Measurements from ENCODE around the gene CLN3.
"Not testable (repeated sequence)": the region's sequence is repeated elsewhere in the genome, so short reads cannot be mapped to it uniquely, and the experiment has no call there.

CLN3 gene

GRCh38 chr16:28491230-28491969 lies 474 bp downstream of the CLN3 start:
- Histone ChIP-seq H3K9me3 (ENCODE audit: control insufficient read depth, insufficient read depth, low read length) (no peaks in the 10 kb centered on the region), H3K4me1 (ENCODE audit: insufficient read depth, low read length) (no peaks in the 10 kb centered on the region), H3K36me3 (ENCODE audit: insufficient read depth, low read length) (no peaks in the 10 kb centered on the region), H3K9ac (ENCODE audit: low read depth, low read length) (peak overlapping the region; percentile 99)

- no peak overlapping the region for H3K9ac ChIP-seq (ENCODE audit: low read depth, low read length)
- H3K9me3 ChIP-seq (ENCODE audit: control insufficient read depth, insufficient read depth, low read length), result no peaks in the 10 kb centered on the region
- no peaks in the 10 kb centered on the region for H3K36me3 ChIP-seq (ENCODE audit: insufficient read depth, low read length)
- no peaks in the 10 kb centered on the region for H3K4me1 ChIP-seq (ENCODE audit: insufficient read depth, low read length)
Measured at GRCh38 chr16:28486266-28486665, 5.6 kb downstream of the CLN3 start.

DNA sequence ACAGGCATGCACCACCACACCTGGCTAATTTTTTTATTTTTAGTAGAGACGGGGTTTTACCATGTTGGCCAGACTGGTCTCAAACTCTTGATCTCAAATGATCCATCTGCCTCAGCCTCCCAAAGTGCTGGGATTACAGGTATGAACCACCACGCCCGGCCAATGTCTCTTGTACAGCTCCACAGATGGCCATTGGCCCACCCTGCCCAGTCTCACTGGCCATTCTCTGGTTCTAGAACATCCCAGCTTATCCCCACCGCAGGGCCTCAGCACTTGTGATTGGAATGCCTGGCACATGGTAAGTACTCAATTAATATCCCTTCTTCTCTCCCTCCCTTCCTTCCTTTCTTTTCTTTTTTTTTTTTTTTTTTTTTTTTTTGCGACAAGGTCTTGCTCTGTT lies 8.5 kb downstream of the CLN3 start:
- not testable (repeated sequence) for H3K36me3 ChIP-seq (ENCODE audit: insufficient read depth, low read length)

GRCh38 chr16:28482026-28482425 lies 9.8 kb downstream of the CLN3 start:
- H3K36me3 ChIP-seq (ENCODE audit: insufficient read depth, low read length), result no peaks in the 10 kb centered on the region; the same call in 1 of the 2 replicates
- H3K9me3 ChIP-seq (ENCODE audit: control insufficient read depth, insufficient read depth, low read length), result no peaks in the 10 kb centered on the region
- H3K9ac ChIP-seq (ENCODE audit: low read depth, low read length), result no peak overlapping the region
- no peaks in the 10 kb centered on the region for H3K4me1 ChIP-seq (ENCODE audit: insufficient read depth, low read length)

More for the DNA sequence above, 8.5 kb downstream of the CLN3 start:
- not testable (repeated sequence) for H3K4me1 ChIP-seq (ENCODE audit: insufficient read depth, low read length); H3K9ac ChIP-seq (ENCODE audit: low read depth, low read length); H3K9me3 ChIP-seq (ENCODE audit: control insufficient read depth, insufficient read depth, low read length)

GRCh38 chr16:28478506-28479180 lies 13.2 kb downstream of the CLN3 start:
- no peaks in the 10 kb centered on the region for H3K9me3 ChIP-seq (ENCODE audit: control insufficient read depth, insufficient read depth, low read length)
- H3K4me1 ChIP-seq (ENCODE audit: insufficient read depth, low read length), result no peaks in the 10 kb centered on the region
- H3K9ac ChIP-seq (ENCODE audit: low read depth, low read length), result no peak overlapping the region
- no peaks in the 10 kb centered on the region; the same call in 1 of the 2 replicates for H3K36me3 ChIP-seq (ENCODE audit: insufficient read depth, low read length)

DNA sequence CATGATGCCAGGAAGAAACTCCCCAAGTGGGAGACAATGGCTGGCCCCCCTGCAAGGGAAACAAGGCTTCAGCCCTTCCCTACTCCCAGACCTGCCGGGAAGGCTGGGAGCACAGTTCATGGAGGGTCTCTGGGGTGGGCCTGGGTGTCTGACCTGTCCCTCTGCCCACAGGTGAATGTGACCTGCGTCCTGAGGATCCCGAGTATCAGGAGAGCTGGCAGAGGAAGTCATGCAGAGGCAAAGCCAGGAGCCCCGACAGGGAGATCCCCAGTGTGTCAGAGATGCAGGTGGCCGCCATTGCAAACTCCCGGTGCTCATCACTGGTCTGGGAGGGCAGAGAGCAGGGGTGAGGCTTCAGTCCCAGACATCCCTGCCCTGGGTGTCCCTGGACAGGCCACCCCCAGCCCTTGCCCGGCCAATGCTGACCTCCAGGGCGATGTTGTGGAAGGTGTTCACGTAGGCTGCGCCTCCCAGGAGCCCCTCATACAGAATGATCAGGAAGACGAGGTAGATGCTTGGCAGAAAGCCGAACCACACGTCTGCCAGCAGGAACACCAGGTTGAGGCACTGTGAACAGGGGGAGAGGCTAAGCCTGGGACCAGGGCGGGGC lies 14.5 kb downstream of the CLN3 start:
- H3K4me1 ChIP-seq (ENCODE audit: insufficient read depth, low read length), result no peaks in the 10 kb centered on the region
- no peaks in the 10 kb centered on the region; the same call in 1 of the 2 replicates for H3K36me3 ChIP-seq (ENCODE audit: insufficient read depth, low read length)
- no peak overlapping the region for H3K9ac ChIP-seq (ENCODE audit: low read depth, low read length)
- no peaks in the 10 kb centered on the region for H3K9me3 ChIP-seq (ENCODE audit: control insufficient read depth, insufficient read depth, low read length)

DNA sequence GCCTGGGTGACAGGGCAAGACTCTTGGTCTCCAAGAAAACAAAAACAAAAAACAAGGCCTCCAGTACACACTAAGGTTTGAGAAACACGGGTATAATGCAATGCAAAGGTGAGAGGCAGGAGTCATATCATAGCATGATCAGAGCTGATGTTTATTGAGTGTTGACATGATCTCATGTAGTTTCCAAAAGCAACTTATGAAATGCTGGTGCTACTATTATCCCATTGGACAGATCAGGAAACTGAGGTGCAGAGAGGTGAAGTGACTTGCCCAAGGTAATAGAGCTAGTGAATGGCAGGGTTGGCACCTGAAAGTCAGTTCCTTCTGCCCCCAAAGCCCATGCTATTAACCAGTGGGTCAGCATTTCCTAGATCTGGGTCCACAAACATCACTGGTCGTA lies 16.7 kb downstream of the CLN3 start:
- no peaks in the 10 kb centered on the region; the same call in 1 of the 2 replicates for H3K36me3 ChIP-seq (ENCODE audit: insufficient read depth, low read length)
- H3K9me3 ChIP-seq (ENCODE audit: control insufficient read depth, insufficient read depth, low read length), result no peaks in the 10 kb centered on the region
- H3K9ac ChIP-seq (ENCODE audit: low read depth, low read length), result no peak overlapping the region
- H3K4me1 ChIP-seq (ENCODE audit: insufficient read depth, low read length), result no peaks in the 10 kb centered on the region

DNA sequence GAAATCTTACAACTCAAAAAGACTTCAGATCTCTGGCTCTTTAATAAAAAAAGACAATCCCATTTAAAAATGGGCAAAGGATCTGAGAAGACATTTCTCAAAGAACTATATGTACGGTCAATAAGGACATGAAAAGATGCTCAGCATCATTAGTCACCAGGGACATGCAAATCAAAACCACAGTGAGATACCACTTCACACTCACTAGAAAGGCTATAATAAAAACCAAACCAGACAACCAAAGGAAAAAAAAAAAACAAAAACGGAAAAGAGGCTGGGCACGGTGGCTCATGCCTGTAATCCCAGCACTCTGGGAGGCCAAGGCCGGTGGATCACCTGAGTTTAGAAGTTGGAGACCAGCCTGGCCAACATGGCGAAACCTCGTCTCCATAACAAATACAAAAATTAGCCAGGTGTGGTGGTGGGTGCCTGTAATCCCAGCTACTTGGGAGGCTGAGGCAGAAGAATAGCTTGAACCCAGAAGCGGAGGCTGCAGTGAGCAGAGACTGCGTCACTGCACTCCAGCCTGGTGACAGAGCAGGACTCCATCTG lies 18.1 kb downstream of the CLN3 start:
- H3K9ac ChIP-seq (ENCODE audit: low read depth, low read length), result no peak overlapping the region
- H3K9me3 ChIP-seq (ENCODE audit: control insufficient read depth, insufficient read depth, low read length), result no peaks in the 10 kb centered on the region
- H3K36me3 ChIP-seq (ENCODE audit: insufficient read depth, low read length), result no peaks in the 10 kb centered on the region; the same call in 1 of the 2 replicates
- H3K4me1 ChIP-seq (ENCODE audit: insufficient read depth, low read length), result no peaks in the 10 kb centered on the region

GRCh38 chr16:28447081-28447480 lies 44.8 kb downstream of the CLN3 start:
- H3K9ac ChIP-seq (ENCODE audit: low read depth, low read length); H3K36me3 ChIP-seq (ENCODE audit: insufficient read depth, low read length); H3K9me3 ChIP-seq (ENCODE audit: control insufficient read depth, insufficient read depth, low read length); H3K4me1 ChIP-seq (ENCODE audit: insufficient read depth, low read length): not testable (repeated sequence)

- H3K36me3 ChIP-seq (ENCODE audit: insufficient read depth, low read length); H3K9ac ChIP-seq (ENCODE audit: low read depth, low read length); H3K9me3 ChIP-seq (ENCODE audit: control insufficient read depth, insufficient read depth, low read length); H3K4me1 ChIP-seq (ENCODE audit: insufficient read depth, low read length): not testable (repeated sequence)
Measured at GRCh38 chr16:28446388-28446787, 45.5 kb downstream of the CLN3 start.

GRCh38 chr16:28443943-28444342 lies 47.9 kb downstream of the CLN3 start:
- H3K4me1 ChIP-seq (ENCODE audit: insufficient read depth, low read length); H3K36me3 ChIP-seq (ENCODE audit: insufficient read depth, low read length); H3K9me3 ChIP-seq (ENCODE audit: control insufficient read depth, insufficient read depth, low read length); H3K9ac ChIP-seq (ENCODE audit: low read depth, low read length): not testable (repeated sequence)

DNA sequence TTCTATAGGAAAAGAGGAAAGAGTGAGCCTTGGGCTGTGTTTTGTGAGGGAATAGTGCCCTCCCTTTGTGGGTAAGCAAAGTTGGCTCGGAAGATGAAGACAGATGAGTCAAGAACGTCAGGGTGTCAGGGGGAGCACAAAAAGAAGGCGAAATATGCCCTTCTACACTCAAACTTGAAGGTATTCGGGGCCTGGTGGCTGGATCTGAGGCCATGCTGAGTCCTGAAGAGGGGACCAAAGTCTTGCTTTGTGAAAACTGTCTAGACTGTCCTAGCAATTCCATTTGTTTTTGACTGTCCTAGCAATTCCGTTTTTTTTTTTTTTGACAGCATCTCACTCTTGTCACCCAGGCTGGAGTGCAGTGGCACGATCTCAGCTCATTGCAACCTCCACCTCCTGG lies 53.0 kb downstream of the CLN3 start:
- not testable (repeated sequence) for H3K36me3 ChIP-seq (ENCODE audit: insufficient read depth, low read length); H3K4me1 ChIP-seq (ENCODE audit: insufficient read depth, low read length); H3K9me3 ChIP-seq (ENCODE audit: control insufficient read depth, insufficient read depth, low read length); H3K9ac ChIP-seq (ENCODE audit: low read depth, low read length)

GRCh38 chr16:28435340-28435739 lies 56.5 kb downstream of the CLN3 start:
- not testable (repeated sequence) for H3K4me1 ChIP-seq (ENCODE audit: insufficient read depth, low read length)

More at GRCh38 chr16:28435340-28435739, 56.5 kb downstream of the CLN3 start:
- not testable (repeated sequence) for H3K36me3 ChIP-seq (ENCODE audit: insufficient read depth, low read length); H3K9ac ChIP-seq (ENCODE audit: low read depth, low read length); H3K9me3 ChIP-seq (ENCODE audit: control insufficient read depth, insufficient read depth, low read length)
